Measurements from ENCODE around the gene FHIP1A. TPM values are rescaled to one million over a fixed set of nuclear protein-coding genes. Genes with fewer than 3 reads are reported as not detected.

The FHIP1A gene
- total RNA-seq, 1 donor from 2014 or later = 20.8 TPM

DNA sequence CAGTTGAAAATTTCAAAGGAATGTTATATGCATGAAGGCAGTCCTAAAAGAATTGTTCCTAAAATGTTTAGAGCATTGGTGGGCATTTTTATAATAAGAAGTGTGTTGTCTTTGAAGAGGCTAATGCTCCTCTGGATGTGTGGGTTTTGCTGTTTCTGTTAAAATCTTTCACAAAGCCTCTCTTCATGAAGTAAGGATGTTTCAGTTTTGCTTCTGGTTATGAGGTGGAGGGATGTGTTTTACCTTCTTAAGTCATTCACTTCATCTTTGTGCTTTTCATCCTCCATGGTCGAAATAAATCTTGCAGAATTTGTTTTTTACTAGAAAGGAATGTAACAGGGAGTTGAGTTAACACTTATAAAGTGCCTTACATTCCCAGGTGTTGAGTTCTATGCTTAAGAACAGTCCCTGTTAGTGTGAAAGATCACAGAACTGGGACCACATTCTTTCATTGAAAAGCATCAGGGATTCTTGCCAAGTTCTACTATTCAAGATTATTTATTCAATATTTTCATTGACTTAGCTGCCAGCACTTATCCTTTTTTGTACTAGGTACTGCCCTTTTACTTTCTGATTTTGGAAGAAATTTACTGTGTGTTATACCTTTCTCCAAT is 21.1 kb downstream of the FHIP1A start:
- no peak overlapping the region for H3K4me3 ChIP-seq (ENCODE audit: low read depth, low read length)

DNA sequence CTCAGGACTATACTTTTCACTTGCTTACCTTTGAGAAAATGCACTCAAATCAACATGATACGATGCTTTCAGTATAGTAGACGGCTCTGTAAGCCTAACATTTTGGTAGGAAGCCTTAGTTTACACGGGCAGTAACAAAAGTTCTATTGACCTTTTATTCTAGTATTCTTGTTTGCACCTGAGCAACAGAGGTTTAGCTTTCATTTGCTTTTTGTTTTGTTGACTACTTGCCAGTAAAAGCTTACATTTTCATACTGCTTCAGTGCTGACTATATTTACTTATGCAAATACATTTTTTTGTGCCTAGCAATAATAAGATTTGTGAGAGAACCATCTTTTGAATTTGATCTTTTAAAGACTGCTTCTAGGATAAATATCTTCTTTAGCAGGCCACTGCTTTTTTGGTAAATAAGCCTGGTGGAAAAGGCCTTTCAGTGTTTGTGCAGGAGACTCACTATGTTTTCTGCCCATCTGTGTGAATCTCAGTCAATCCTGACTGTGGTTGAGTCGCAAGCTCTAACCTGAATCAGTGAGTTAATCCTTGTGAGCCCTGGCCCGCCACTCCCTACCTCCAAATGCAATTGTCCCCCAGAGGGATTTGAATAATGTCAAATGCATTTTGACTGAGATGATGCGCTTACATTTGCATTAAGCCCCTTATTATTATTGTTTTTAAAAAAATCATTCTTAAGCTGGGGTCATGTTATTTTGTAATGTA is 21.9 kb downstream of the FHIP1A start:
- TF ChIP-seq, protein P1, sequence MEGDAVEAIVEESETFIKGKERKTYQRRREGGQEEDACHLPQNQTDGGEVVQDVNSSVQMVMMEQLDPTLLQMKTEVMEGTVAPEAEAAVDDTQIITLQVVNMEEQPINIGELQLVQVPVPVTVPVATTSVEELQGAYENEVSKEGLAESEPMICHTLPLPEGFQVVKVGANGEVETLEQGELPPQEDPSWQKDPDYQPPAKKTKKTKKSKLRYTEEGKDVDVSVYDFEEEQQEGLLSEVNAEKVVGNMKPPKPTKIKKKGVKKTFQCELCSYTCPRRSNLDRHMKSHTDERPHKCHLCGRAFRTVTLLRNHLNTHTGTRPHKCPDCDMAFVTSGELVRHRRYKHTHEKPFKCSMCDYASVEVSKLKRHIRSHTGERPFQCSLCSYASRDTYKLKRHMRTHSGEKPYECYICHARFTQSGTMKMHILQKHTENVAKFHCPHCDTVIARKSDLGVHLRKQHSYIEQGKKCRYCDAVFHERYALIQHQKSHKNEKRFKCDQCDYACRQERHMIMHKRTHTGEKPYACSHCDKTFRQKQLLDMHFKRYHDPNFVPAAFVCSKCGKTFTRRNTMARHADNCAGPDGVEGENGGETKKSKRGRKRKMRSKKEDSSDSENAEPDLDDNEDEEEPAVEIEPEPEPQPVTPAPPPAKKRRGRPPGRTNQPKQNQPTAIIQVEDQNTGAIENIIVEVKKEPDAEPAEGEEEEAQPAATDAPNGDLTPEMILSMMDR (IDR thresholded peaks at IDR 0.05; ENCODE audit: insufficient read depth, low read length, severe bottlenecking) = no peak
- Histone ChIP-seq H3K27me3 (ENCODE audit: control insufficient read depth, insufficient read depth, low read length) (no peaks in the 10 kb centered on the region), H3K36me3 (ENCODE audit: control insufficient read depth, insufficient read depth, low read length) (no peaks in the 10 kb centered on the region), H3K4me3 (ENCODE audit: low read depth, low read length) (no peak overlapping the region)
- FAIRE-seq (no peak), DNase-seq (ENCODE audit: low read depth) (peak; percentile 67)

More for the DNA sequence above, 21.1 kb downstream of the FHIP1A start:
- Histone ChIP-seq H3K27me3 (ENCODE audit: control insufficient read depth, insufficient read depth, low read length) (no peaks in the 10 kb centered on the region), H3K36me3 (ENCODE audit: control insufficient read depth, insufficient read depth, low read length) (no peaks in the 10 kb centered on the region)
- FAIRE-seq (no peak), DNase-seq (ENCODE audit: low read depth) (no peak)
- TF ChIP-seq, protein P1 (IDR thresholded peaks at IDR 0.05; ENCODE audit: insufficient read depth, low read length, severe bottlenecking) = no peak

DNA sequence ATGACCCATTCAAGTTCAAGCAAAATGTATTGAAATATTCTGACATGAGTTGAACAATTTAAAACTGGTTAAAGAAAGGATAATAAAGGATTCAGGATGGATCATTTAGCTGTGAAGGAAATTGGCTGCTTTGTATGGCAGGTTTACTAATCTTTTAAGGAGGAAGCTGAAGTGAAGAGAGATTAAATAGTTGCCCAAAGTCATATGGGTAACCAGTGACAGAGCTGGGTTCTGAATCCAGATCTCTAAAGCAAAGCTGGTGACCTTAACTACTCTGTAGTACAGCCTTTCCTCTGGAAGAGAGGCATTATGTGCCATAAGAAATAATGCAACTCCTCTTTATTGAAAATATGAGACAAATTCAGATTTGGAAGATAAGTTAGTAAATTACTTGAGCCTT is 22.8 kb downstream of the FHIP1A start:
- no peaks in the 10 kb centered on the region for H3K27me3 ChIP-seq (ENCODE audit: control insufficient read depth, insufficient read depth, low read length)
- TF ChIP-seq, protein P1 (IDR thresholded peaks at IDR 0.05; ENCODE audit: insufficient read depth, low read length, severe bottlenecking) = no peak
- no peak for DNase-seq (ENCODE audit: low read depth)
- H3K36me3 ChIP-seq (ENCODE audit: control insufficient read depth, insufficient read depth, low read length) = no peaks in the 10 kb centered on the region
- H3K4me3 ChIP-seq (ENCODE audit: low read depth, low read length) = no peak overlapping the region
- FAIRE-seq = no peak

DNA sequence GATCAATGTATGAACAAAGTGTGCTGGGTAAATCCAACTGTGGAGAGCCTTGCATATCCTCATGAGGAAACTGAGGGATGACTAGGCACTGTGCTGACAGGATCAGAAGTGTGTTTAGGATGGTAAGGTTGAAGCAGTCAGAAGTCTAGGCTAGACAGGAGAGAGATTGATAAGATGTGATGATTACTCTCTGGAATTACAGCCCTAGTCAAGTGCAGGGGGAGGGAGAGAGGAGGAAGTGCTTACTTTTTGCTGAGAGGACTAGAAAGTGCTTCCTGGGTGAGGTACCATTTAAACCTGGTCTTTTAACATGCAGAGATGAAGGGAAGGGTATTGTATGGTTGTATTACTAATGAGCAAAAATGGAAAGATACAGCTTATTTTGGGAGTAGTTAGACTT is 23.7 kb downstream of the FHIP1A start:
- DNase-seq (ENCODE audit: low read depth) (no peak), FAIRE-seq (no peak)
- TF ChIP-seq, protein P1 (IDR thresholded peaks at IDR 0.05; ENCODE audit: insufficient read depth, low read length, severe bottlenecking) = no peak
- Histone ChIP-seq H3K27me3 (ENCODE audit: control insufficient read depth, insufficient read depth, low read length) (no peaks in the 10 kb centered on the region), H3K36me3 (ENCODE audit: control insufficient read depth, insufficient read depth, low read length) (no peaks in the 10 kb centered on the region), H3K4me3 (ENCODE audit: low read depth, low read length) (no peak overlapping the region)

DNA sequence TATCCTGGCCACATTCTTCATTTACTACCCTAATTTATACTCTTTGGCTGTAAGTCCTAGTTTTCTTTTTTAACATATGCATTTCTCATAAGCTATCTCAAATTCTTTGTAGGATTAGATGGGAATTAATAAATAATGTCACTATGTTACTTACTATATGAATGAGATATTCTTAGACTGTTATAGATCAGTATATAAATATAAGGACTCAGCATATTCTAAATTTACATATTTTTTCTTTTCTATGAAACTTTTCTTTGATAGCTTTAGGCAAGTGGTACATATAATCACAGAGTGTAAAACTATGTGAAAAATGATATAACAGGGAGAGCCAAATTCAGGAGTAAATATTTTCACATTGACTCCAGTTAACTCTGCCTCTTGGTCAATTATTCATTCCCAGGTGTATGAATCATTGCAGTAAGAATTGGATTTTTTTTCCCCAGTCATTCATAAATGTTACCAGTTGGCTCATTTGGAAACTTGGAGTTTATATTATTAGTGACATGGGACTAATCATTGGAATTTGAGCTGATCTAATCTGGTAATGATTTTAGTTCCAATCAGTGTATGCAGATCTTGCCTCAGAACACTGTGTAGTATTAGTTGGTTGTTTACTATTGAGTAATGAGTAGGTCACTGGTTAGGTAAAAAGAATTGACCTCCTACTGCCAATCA is 25.3 kb downstream of the FHIP1A start:
- DNase-seq (ENCODE audit: low read depth) = peak; percentile 80
- no peak overlapping the region for H3K4me3 ChIP-seq (ENCODE audit: low read depth, low read length)
- H3K27me3 ChIP-seq (ENCODE audit: control insufficient read depth, insufficient read depth, low read length) = no peaks in the 10 kb centered on the region
- TF ChIP-seq, protein P1 (IDR thresholded peaks at IDR 0.05; ENCODE audit: insufficient read depth, low read length, severe bottlenecking) = no peak
- no peak for FAIRE-seq
- H3K36me3 ChIP-seq (ENCODE audit: control insufficient read depth, insufficient read depth, low read length) = no peaks in the 10 kb centered on the region

Measured in bronchial epithelial cell (primary cell).